ENCODE measurements around the gene NCKAP5. TPM values are rescaled to one million over a fixed set of nuclear protein-coding genes. Genes with fewer than 3 reads are reported as not detected.

NCKAP5 gene
- total RNA-seq, 2 donors from 2014 or later, result 0.78 to 2.6 TPM

GRCh38 chr2:132909427-132909826 lies 658.8 kb downstream of the NCKAP5 start:
- no peak for TF ChIP-seq POLR2A (IDR thresholded peaks at IDR 0.05)
- TF ChIP-seq, protein P1, sequence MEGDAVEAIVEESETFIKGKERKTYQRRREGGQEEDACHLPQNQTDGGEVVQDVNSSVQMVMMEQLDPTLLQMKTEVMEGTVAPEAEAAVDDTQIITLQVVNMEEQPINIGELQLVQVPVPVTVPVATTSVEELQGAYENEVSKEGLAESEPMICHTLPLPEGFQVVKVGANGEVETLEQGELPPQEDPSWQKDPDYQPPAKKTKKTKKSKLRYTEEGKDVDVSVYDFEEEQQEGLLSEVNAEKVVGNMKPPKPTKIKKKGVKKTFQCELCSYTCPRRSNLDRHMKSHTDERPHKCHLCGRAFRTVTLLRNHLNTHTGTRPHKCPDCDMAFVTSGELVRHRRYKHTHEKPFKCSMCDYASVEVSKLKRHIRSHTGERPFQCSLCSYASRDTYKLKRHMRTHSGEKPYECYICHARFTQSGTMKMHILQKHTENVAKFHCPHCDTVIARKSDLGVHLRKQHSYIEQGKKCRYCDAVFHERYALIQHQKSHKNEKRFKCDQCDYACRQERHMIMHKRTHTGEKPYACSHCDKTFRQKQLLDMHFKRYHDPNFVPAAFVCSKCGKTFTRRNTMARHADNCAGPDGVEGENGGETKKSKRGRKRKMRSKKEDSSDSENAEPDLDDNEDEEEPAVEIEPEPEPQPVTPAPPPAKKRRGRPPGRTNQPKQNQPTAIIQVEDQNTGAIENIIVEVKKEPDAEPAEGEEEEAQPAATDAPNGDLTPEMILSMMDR (IDR thresholded peaks at IDR 0.05), result no peak
- Histone ChIP-seq H3K27ac (no peak overlapping the region), H3K4me3 (no peak overlapping the region), H3K36me3 (replicated peaks in 1 of 2; ENCODE audit: insufficient read depth in 1 of 2, low read depth in 2 of 2) (no peaks in the 10 kb centered on the region), H3K27me3 (no peaks in the 10 kb centered on the region), H3K4me1 (no peaks in the 10 kb centered on the region), H3K9me3 (no peaks in the 10 kb centered on the region)
- DNase-seq (no peak), ATAC-seq (no peak)
- intact Hi-C loops (cut with DNase I), result no loop called here
- 61 to 64% methylated on average over 2 of the region's 2 CpGs for WGBS, 2 donors

GRCh38 chr2:132904142-132904842 lies 664.0 kb downstream of the NCKAP5 start:
- Histone ChIP-seq H3K36me3 (replicated peaks in 1 of 2; ENCODE audit: insufficient read depth in 1 of 2, low read depth in 2 of 2) (no peaks in the 10 kb centered on the region), H3K27me3 (no peaks in the 10 kb centered on the region), H3K4me1 (no peaks in the 10 kb centered on the region), H3K9me3 (no peaks in the 10 kb centered on the region), H3K4me3 (no peak overlapping the region), H3K27ac (no peak overlapping the region)
- DNase-seq (no peak), ATAC-seq (no peak)
- WGBS, 2 donors, result 87 to 90% methylated on average over 7 of the region's 7 CpGs
- intact Hi-C loops (cut with DNase I), result no loop called here
- TF ChIP-seq, protein P1 (IDR thresholded peaks at IDR 0.05), result no peak
- no peak for TF ChIP-seq POLR2A (IDR thresholded peaks at IDR 0.05)

- 83 to 90% methylated on average over 4 of the region's 4 CpGs for WGBS, 2 donors
- Histone ChIP-seq H3K4me1 (no peaks in the 10 kb centered on the region), H3K27ac (no peak overlapping the region), H3K36me3 (replicated peaks in 1 of 2; ENCODE audit: insufficient read depth in 1 of 2, low read depth in 2 of 2) (no peaks in the 10 kb centered on the region), H3K27me3 (no peaks in the 10 kb centered on the region), H3K9me3 (no peaks in the 10 kb centered on the region), H3K4me3 (no peak overlapping the region)
- intact Hi-C loops (cut with DNase I), result no loop called here
- TF ChIP-seq, protein P1 (IDR thresholded peaks at IDR 0.05), result no peak
- no peak for TF ChIP-seq POLR2A (IDR thresholded peaks at IDR 0.05)
- ATAC-seq (no peak), DNase-seq (no peak)
Measured at GRCh38 chr2:132902626-132903025, 665.6 kb downstream of the NCKAP5 start.

GRCh38 chr2:132901661-132902060 lies 666.6 kb downstream of the NCKAP5 start:
- ATAC-seq (no peak), DNase-seq (no peak)
- H3K36me3 ChIP-seq (replicated peaks in 1 of 2; ENCODE audit: insufficient read depth in 1 of 2, low read depth in 2 of 2), result no peaks in the 10 kb centered on the region
- H3K4me1 ChIP-seq, result no peaks in the 10 kb centered on the region
- TF ChIP-seq, protein P1 (IDR thresholded peaks at IDR 0.05), result no peak
- no peak overlapping the region for H3K27ac ChIP-seq
- no peaks in the 10 kb centered on the region for H3K27me3 ChIP-seq
- intact Hi-C loops (cut with DNase I), result no loop called here
- H3K4me3 ChIP-seq, result no peak overlapping the region
- no peaks in the 10 kb centered on the region for H3K9me3 ChIP-seq

DNA sequence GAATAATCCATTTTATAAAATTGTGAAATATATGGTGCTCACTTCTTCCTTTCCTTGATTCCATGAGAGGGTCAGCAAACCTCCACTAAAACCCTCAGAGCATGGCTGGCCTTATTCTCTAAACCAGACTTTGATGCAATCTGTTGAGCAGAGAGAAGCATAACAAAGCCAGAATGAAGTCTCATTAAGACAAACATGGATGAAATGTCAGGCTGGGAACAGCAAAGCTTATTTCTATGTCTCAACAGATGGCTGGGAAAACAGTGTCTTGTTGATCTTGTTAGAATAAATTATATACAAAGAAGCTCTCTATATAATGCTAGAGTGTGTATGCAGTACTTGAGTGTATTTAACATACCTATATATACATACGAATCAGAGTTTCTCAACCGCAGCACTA lies 671.2 kb downstream of the NCKAP5 start:
- Histone ChIP-seq H3K9me3 (no peaks in the 10 kb centered on the region), H3K36me3 (replicated peaks in 1 of 2; ENCODE audit: insufficient read depth in 1 of 2, low read depth in 2 of 2) (no peaks in the 10 kb centered on the region), H3K4me3 (no peak overlapping the region), H3K27ac (no peak overlapping the region), H3K4me1 (no peaks in the 10 kb centered on the region), H3K27me3 (no peaks in the 10 kb centered on the region)
- no peak for DNase-seq
- TF ChIP-seq, protein P1 (IDR thresholded peaks at IDR 0.05), result no peak
- TF ChIP-seq POLR2A (IDR thresholded peaks at IDR 0.05), result no peak
- intact Hi-C loops (cut with DNase I), result no loop called here
- WGBS, 2 donors, result 82 to 86% methylated on average over 2 of the region's 2 CpGs
- no peak for ATAC-seq
